ENCODE results near the gene CTIF. TPM values are rescaled to one million over a fixed set of nuclear protein-coding genes. Genes with fewer than 3 reads are reported as not detected.

The CTIF gene
- total and polyA plus RNA-seq, 7 experiments from 2014 or later: 1.3 to 11.2 (median 2.5) TPM; not detected in 2

GRCh38 chr18:48727681-48728080 is 188.8 kb downstream of the CTIF start:
- Histone ChIP-seq H3K9me3 (ENCODE audit: control insufficient read depth in 2 of 3, low read length in 3 of 3) (no peaks in the 10 kb centered on the region), H3K4me1 (ENCODE audit: control insufficient read depth in 2 of 2, insufficient read depth in 2 of 2, low read length in 2 of 2) (no peaks in the 10 kb centered on the region), H3K27me3 (ENCODE audit: control insufficient read depth in 2 of 2, insufficient read depth in 2 of 2, low read length in 2 of 2) (no peaks in the 10 kb centered on the region), H3K4me3 (ENCODE audit: low read length) (no peak overlapping the region), H3K36me3 (ENCODE audit: control insufficient read depth in 2 of 3, insufficient read depth in 3 of 3, low read length in 3 of 3) (no peaks in the 10 kb centered on the region), H3K27ac (ENCODE audit: low read depth, low read length) (no peak overlapping the region)
- H3K27me3 Mint-ChIP-seq: peaks cover 0 to 2% (median 0%) of the 10 kb centered on the region in 5 donors
- POLR2A ChIA-PET: no interaction called here
- ATAC-seq (no peak), DNase-seq (no peak)
- no peak overlapping the region for H3K4me3 Mint-ChIP-seq
- no peak overlapping the region for H3K27ac Mint-ChIP-seq
- intact Hi-C loops (cut with micrococcal nuclease): no loop called here
- H3K9me3 Mint-ChIP-seq: peaks cover 0 to 9% (median 0%) of the 10 kb centered on the region in 11 donors
- no peaks in the 10 kb centered on the region for H3K36me3 Mint-ChIP-seq
- CTCF ChIA-PET: interaction anchor here (0.6 kb wide), 1 partner anchor 16 kb away, joined by 3 read pairs; no protein-coding TSS in a partner anchor
- H3K4me1 Mint-ChIP-seq: peaks cover 0 to 9% (median 0%) of the 10 kb centered on the region in 7 donors

DNA sequence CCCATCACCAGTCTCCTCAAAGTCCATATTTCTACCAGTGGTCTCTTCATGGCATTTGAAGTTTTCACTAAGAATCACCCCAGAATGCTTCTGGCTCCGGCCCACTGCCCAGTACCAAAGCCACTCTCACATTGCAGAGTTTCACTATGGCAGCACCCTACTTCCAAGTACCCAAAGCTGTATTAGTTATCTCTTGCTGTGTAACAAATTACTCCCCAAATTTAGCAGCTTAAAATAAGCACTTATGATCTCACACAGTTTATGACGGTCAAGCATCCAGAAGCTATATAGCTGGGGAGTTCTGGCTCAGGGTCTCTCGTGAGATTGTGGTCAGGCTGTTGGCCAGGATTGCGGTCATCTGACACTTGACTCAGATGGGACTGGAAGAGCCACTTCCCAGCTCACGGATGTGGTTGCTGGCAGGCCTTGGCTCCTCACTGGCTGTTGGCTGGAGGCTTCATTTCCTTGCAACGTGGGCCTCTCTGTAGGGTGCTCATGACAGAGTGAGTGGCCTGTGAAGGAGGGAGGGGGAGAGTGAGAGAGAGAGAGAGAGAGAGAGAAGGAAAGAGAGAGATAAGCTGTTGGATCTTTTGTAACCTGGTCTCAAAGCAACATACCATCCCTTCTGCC is 189.5 kb downstream of the CTIF start:
- DNase-seq (no peak), ATAC-seq (peak; percentile 16)
- no peak overlapping the region for H3K27ac ChIP-seq (ENCODE audit: low read depth, low read length)
- no peak overlapping the region for H3K4me3 ChIP-seq (ENCODE audit: low read length)
- H3K27me3 ChIP-seq (ENCODE audit: control insufficient read depth in 2 of 2, insufficient read depth in 2 of 2, low read length in 2 of 2): no peaks in the 10 kb centered on the region
- Mint-ChIP-seq H3K4me1 (peaks cover 0 to 9% (median 0%) of the 10 kb centered on the region in 7 donors), H3K27ac (no peak overlapping the region), H3K9me3 (peaks cover 0 to 9% (median 0%) of the 10 kb centered on the region in 11 donors), H3K27me3 (peaks cover 0 to 2% (median 0%) of the 10 kb centered on the region in 5 donors), H3K4me3 (no peak overlapping the region), H3K36me3 (no peaks in the 10 kb centered on the region)
- no peaks in the 10 kb centered on the region for H3K4me1 ChIP-seq (ENCODE audit: control insufficient read depth in 2 of 2, insufficient read depth in 2 of 2, low read length in 2 of 2)
- ChIA-PET POLR2A (no interaction called here), CTCF (interaction anchor here (0.6 kb wide), 1 partner anchor 16 kb away, joined by 3 read pairs; no protein-coding TSS in a partner anchor)
- no peaks in the 10 kb centered on the region for H3K36me3 ChIP-seq (ENCODE audit: control insufficient read depth in 2 of 3, insufficient read depth in 3 of 3, low read length in 3 of 3)
- intact Hi-C loops (cut with micrococcal nuclease): no loop called here
- no peaks in the 10 kb centered on the region for H3K9me3 ChIP-seq (ENCODE audit: control insufficient read depth in 2 of 3, low read length in 3 of 3)

GRCh38 chr18:48729404-48729803 is 190.6 kb downstream of the CTIF start:
- Mint-ChIP-seq H3K4me1 (peaks cover 0 to 9% (median 0%) of the 10 kb centered on the region in 7 donors), H3K36me3 (no peaks in the 10 kb centered on the region), H3K4me3 (no peak overlapping the region), H3K9me3 (peaks cover 0 to 9% (median 0%) of the 10 kb centered on the region in 11 donors), H3K27me3 (peaks cover 0 to 2% (median 0%) of the 10 kb centered on the region in 5 donors), H3K27ac (no peak overlapping the region)
- H3K36me3 ChIP-seq (ENCODE audit: control insufficient read depth in 2 of 3, insufficient read depth in 3 of 3, low read length in 3 of 3): no peaks in the 10 kb centered on the region
- no peaks in the 10 kb centered on the region for H3K4me1 ChIP-seq (ENCODE audit: control insufficient read depth in 2 of 2, insufficient read depth in 2 of 2, low read length in 2 of 2)
- ChIA-PET POLR2A (no interaction called here), CTCF (no interaction called here)
- ATAC-seq: no peak
- H3K4me3 ChIP-seq (ENCODE audit: low read length): no peak overlapping the region
- no peaks in the 10 kb centered on the region for H3K27me3 ChIP-seq (ENCODE audit: control insufficient read depth in 2 of 2, insufficient read depth in 2 of 2, low read length in 2 of 2)
- no peaks in the 10 kb centered on the region for H3K9me3 ChIP-seq (ENCODE audit: control insufficient read depth in 2 of 3, low read length in 3 of 3)
- intact Hi-C loops (cut with micrococcal nuclease): no loop called here
- H3K27ac ChIP-seq (ENCODE audit: low read depth, low read length): no peak overlapping the region
- no peak for DNase-seq

- Histone ChIP-seq H3K27me3 (ENCODE audit: control insufficient read depth in 2 of 2, insufficient read depth in 2 of 2, low read length in 2 of 2) (no peaks in the 10 kb centered on the region), H3K36me3 (ENCODE audit: control insufficient read depth in 2 of 3, insufficient read depth in 3 of 3, low read length in 3 of 3) (no peaks in the 10 kb centered on the region), H3K9me3 (ENCODE audit: control insufficient read depth in 2 of 3, low read length in 3 of 3) (no peaks in the 10 kb centered on the region), H3K4me1 (ENCODE audit: control insufficient read depth in 2 of 2, insufficient read depth in 2 of 2, low read length in 2 of 2) (no peaks in the 10 kb centered on the region), H3K27ac (ENCODE audit: low read depth, low read length) (no peak overlapping the region), H3K4me3 (ENCODE audit: low read length) (no peak overlapping the region)
- Mint-ChIP-seq H3K4me3 (no peak overlapping the region), H3K36me3 (no peaks in the 10 kb centered on the region), H3K27ac (no peak overlapping the region), H3K27me3 (peaks cover 0 to 2% (median 0%) of the 10 kb centered on the region in 5 donors), H3K4me1 (peaks cover 0 to 10% (median 2%) of the 10 kb centered on the region in 7 donors), H3K9me3 (peaks cover 0 to 9% (median 0%) of the 10 kb centered on the region in 11 donors)
- ATAC-seq (no peak), DNase-seq (no peak)
- intact Hi-C loops (cut with micrococcal nuclease): no loop called here
- POLR2A ChIA-PET: no interaction called here
- CTCF ChIA-PET: no interaction called here
These were observed 191.2 kb downstream of the CTIF start for GRCh38 chr18:48730010-48730409.

DNA sequence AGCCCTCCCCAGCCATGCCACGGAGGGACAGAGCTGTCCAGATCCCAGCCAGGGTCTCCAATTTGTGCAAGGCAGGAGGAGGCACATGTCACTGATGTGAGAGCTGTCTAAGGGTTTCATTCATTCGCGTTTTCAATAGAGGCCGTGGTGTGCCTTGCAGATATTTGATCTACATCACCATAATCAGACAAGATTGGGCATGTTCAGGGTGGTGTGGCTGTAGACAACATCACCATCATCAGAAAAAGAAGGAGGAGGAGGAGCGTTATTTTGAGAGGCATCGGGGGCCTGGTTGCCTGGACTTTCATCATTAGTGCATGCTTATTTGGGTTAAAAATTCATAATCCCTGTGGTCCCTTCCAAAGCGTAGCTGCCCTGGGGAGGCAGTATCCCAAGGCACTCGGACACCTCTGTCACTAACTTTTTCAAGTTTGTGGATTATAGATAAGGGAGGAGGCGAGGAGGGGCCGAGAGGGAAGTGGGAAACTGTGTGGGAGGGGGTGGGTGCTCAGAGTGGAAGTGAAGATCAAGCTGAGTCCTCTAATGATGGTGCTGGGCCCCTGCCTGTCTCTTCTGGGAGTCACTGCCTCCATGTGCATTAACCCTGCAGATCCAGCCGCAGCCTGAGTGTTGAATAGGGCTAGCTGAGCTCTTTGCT is 194.1 kb downstream of the CTIF start:
- Histone ChIP-seq H3K27ac (ENCODE audit: low read depth, low read length) (no peak overlapping the region), H3K27me3 (ENCODE audit: control insufficient read depth in 2 of 2, insufficient read depth in 2 of 2, low read length in 2 of 2) (no peaks in the 10 kb centered on the region), H3K4me3 (ENCODE audit: low read length) (no peak overlapping the region), H3K4me1 (ENCODE audit: control insufficient read depth in 2 of 2, insufficient read depth in 2 of 2, low read length in 2 of 2) (no peaks in the 10 kb centered on the region), H3K9me3 (ENCODE audit: control insufficient read depth in 2 of 3, low read length in 3 of 3) (no peaks in the 10 kb centered on the region), H3K36me3 (ENCODE audit: control insufficient read depth in 2 of 3, insufficient read depth in 3 of 3, low read length in 3 of 3) (no peaks in the 10 kb centered on the region)
- DNase-seq (no peak), ATAC-seq (no peak)
- Mint-ChIP-seq H3K9me3 (peaks cover 0 to 3% (median 0%) of the 10 kb centered on the region in 11 donors), H3K4me1 (peaks cover 0 to 9% (median 7%) of the 10 kb centered on the region in 7 donors), H3K27ac (no peak overlapping the region), H3K36me3 (no peaks in the 10 kb centered on the region), H3K4me3 (no peak overlapping the region), H3K27me3 (peaks cover 0 to 2% (median 0%) of the 10 kb centered on the region in 5 donors)
- ChIA-PET POLR2A (no interaction called here), CTCF (interaction anchor here (0.5 kb wide), 1 partner anchor 519 kb away, joined by 8 read pairs; no protein-coding TSS in a partner anchor)
- intact Hi-C loops (cut with micrococcal nuclease): no loop called here

- Mint-ChIP-seq H3K27ac (no peak overlapping the region), H3K4me3 (no peak overlapping the region), H3K36me3 (no peaks in the 10 kb centered on the region), H3K9me3 (no peaks in the 10 kb centered on the region), H3K4me1 (peaks cover 0 to 9% (median 7%) of the 10 kb centered on the region in 7 donors), H3K27me3 (no peaks in the 10 kb centered on the region)
- Histone ChIP-seq H3K4me3 (ENCODE audit: low read length) (no peak overlapping the region), H3K4me1 (ENCODE audit: control insufficient read depth in 2 of 2, insufficient read depth in 2 of 2, low read length in 2 of 2) (no peaks in the 10 kb centered on the region), H3K27ac (ENCODE audit: low read depth, low read length) (no peak overlapping the region), H3K36me3 (ENCODE audit: control insufficient read depth in 2 of 3, insufficient read depth in 3 of 3, low read length in 3 of 3) (no peaks in the 10 kb centered on the region), H3K9me3 (ENCODE audit: control insufficient read depth in 2 of 3, low read length in 3 of 3) (no peaks in the 10 kb centered on the region), H3K27me3 (ENCODE audit: control insufficient read depth in 2 of 2, insufficient read depth in 2 of 2, low read length in 2 of 2) (no peaks in the 10 kb centered on the region)
- DNase-seq (no peak), ATAC-seq (no peak)
- POLR2A ChIA-PET: no interaction called here
- intact Hi-C loops (cut with micrococcal nuclease): no loop called here
- CTCF ChIA-PET: no interaction called here
These were observed 194.9 kb downstream of the CTIF start for GRCh38 chr18:48733643-48734253.

Data from naive thymus-derived CD4-positive, alpha-beta T cell (primary cell).